HS-27A (cell line): ENCODE results near the gene ERICH4.
"Not testable (repeated sequence)": the region's sequence is repeated elsewhere in the genome, so short reads cannot be mapped to it uniquely, and the experiment has no call there.

Experiments used
- DNase-seq: peaks from one replicate; pipeline ENCODE4 v3.0.0-alpha.2; 2012; ENCODE audit warnings: low read depth, missing footprints

ERICH4 gene

GRCh38 chr19:41435376-41435775, 7.6 kb upstream of the ERICH4 start:
- not testable (repeated sequence) for DNase-seq

GRCh38 chr19:41435936-41436673, 6.9 kb upstream of the ERICH4 start:
- no peak for DNase-seq

- no peak for DNase-seq
Measured at GRCh38 chr19:41436674-41436951, 6.3 kb upstream of the ERICH4 start.

- no peak for DNase-seq
Measured at GRCh38 chr19:41437944-41438574, 4.9 kb upstream of the ERICH4 start.

- peak; percentile 100 for DNase-seq
Measured at GRCh38 chr19:41439441-41440222, 3.3 kb upstream of the ERICH4 start, which contains the start of gene DMAC2. DMAC2 (minus strand) TSS chr19:41439912; CDS start chr19:41439899, 13 bp downstream.

GRCh38 chr19:41441321-41441945, 1.5 kb upstream of the ERICH4 start:
- DNase-seq: no peak

- DNase-seq: no peak
Measured at GRCh38 chr19:41443813-41444455, 978 bp downstream of the ERICH4 start.

- DNase-seq: no peak
Measured at GRCh38 chr19:41445575-41445974, 2.6 kb downstream of the ERICH4 start.

GRCh38 chr19:41447732-41448332, 4.9 kb downstream of the ERICH4 start:
- DNase-seq: no peak

- DNase-seq: peak; percentile 47
Measured at GRCh38 chr19:41449079-41449864, 6.3 kb downstream of the ERICH4 start.

GRCh38 chr19:41449865-41450178, 6.9 kb downstream of the ERICH4 start:
- no peak for DNase-seq

GRCh38 chr19:41452584-41453275, 9.8 kb downstream of the ERICH4 start:
- DNase-seq: no peak

GRCh38 chr19:41455936-41456335, 13.0 kb downstream of the ERICH4 start:
- no peak for DNase-seq

GRCh38 chr19:41456342-41456918, 13.5 kb downstream of the ERICH4 start:
- no peak for DNase-seq

- no peak for DNase-seq
Measured at GRCh38 chr19:41457241-41457640, 14.3 kb downstream of the ERICH4 start.

- no peak for DNase-seq
Measured at GRCh38 chr19:41462497-41462896, 19.5 kb downstream of the ERICH4 start.

- DNase-seq: not testable (repeated sequence)
Measured at GRCh38 chr19:41463257-41464256, 20.6 kb downstream of the ERICH4 start.

- no peak for DNase-seq
Measured at GRCh38 chr19:41476583-41476982, 33.6 kb downstream of the ERICH4 start.

GRCh38 chr19:41478171-41478570, 35.2 kb downstream of the ERICH4 start:
- DNase-seq: no peak
